Esophagus muscularis mucosa (tissue), 4 donors: ENCODE measurements around the gene PCDH15.

Source experiments
- EP300 ChIP-seq: sonication (generic); formaldehyde crosslinking; IDR thresholded peaks from one replicate; pipeline ENCODE4 v1.6.1; 2017; ENCODE audit warnings: antibody characterized with exemption
- POLR2A ChIP-seq: fragments of 450-650 bp; IDR thresholded peaks from one replicate; pipeline ENCODE4 v1.6.1; 2017; ENCODE audit warnings: antibody characterized with exemption, moderate library complexity, mild to moderate bottlenecking, low read depth
- POLR2AphosphoS5 ChIP-seq, 2 donors: sonication (generic); formaldehyde crosslinking; IDR thresholded peaks; one replicate each; pipeline ENCODE4 v1.6.1; 2017; ENCODE audit warnings: antibody characterized with exemption in 2 of 2
- TF ChIP-seq, protein P1 (sequence below), 3 experiments: fragments of 200-600 bp in 2 of 3; fragments of 450-650 bp in 1 of 3; sonication (generic) in 2 of 3; IDR thresholded peaks; one replicate each; pipeline ENCODE4 v1.5.1; 2017 to 2019; ENCODE audit warnings: antibody characterized with exemption in 3 of 3, mild to moderate bottlenecking in 2 of 3, moderate library complexity in 1 of 3

DNA sequence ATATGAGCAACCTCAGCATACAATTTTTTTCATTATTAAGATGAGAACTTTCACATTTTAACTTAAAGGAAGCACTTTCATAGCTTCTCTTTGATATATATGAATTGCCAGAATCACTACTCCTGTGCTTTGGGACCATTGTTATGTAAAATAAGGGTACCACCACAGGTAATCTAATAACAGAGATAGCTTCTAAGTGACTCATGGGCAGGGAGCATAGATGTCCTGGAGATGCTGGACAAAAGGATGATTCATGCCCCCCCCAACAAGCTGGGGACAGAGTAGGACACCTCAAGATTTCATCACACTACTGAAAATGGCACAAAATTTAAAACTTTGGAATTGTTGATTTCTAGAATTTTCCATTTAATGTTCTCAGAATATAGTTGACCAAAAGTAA lies 641.1 kb downstream of the PCDH15 start:
- TF ChIP-seq POLR2A (no peak), POLR2AphosphoS5 (IDR thresholded peaks at IDR 0.05) (no peak), EP300 (no peak)
- TF ChIP-seq, protein P1, sequence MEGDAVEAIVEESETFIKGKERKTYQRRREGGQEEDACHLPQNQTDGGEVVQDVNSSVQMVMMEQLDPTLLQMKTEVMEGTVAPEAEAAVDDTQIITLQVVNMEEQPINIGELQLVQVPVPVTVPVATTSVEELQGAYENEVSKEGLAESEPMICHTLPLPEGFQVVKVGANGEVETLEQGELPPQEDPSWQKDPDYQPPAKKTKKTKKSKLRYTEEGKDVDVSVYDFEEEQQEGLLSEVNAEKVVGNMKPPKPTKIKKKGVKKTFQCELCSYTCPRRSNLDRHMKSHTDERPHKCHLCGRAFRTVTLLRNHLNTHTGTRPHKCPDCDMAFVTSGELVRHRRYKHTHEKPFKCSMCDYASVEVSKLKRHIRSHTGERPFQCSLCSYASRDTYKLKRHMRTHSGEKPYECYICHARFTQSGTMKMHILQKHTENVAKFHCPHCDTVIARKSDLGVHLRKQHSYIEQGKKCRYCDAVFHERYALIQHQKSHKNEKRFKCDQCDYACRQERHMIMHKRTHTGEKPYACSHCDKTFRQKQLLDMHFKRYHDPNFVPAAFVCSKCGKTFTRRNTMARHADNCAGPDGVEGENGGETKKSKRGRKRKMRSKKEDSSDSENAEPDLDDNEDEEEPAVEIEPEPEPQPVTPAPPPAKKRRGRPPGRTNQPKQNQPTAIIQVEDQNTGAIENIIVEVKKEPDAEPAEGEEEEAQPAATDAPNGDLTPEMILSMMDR (IDR thresholded peaks at IDR 0.05) = no peak
